ENCODE measurements around the gene FMN2.

The FMN2 gene

DNA sequence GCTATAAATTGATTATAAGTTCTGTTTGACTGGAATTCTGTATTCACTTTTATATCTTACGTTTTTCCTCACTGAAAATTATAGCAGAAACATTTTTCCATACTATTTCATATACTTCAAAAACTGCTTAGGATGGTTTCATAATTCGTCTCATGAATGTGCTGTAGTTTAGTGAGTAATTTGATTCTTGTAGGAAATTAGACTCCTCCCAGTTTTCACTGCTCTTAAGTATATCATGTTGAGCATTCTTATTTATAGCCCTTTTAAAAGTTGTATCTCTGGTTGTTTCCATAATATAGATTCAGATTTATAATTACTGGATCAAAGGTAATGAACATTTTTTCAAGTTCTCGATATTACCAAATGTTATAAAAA is 250.6 kb downstream of the FMN2 start:
- H3K4me3 ChIP-seq: no peak overlapping the region
- H3K27me3 ChIP-seq: no peaks in the 10 kb centered on the region
- no peaks in the 10 kb centered on the region for H3K4me1 ChIP-seq
- H3K9me3 ChIP-seq: no peaks in the 10 kb centered on the region
- intact Hi-C loops (cut with DNase I; ENCODE audit: low total_unique reads): no loop called here
- H3K27ac ChIP-seq: no peak overlapping the region
- no peaks in the 10 kb centered on the region for H3K36me3 ChIP-seq
- no peak for DNase-seq
- TF ChIP-seq, protein P1, sequence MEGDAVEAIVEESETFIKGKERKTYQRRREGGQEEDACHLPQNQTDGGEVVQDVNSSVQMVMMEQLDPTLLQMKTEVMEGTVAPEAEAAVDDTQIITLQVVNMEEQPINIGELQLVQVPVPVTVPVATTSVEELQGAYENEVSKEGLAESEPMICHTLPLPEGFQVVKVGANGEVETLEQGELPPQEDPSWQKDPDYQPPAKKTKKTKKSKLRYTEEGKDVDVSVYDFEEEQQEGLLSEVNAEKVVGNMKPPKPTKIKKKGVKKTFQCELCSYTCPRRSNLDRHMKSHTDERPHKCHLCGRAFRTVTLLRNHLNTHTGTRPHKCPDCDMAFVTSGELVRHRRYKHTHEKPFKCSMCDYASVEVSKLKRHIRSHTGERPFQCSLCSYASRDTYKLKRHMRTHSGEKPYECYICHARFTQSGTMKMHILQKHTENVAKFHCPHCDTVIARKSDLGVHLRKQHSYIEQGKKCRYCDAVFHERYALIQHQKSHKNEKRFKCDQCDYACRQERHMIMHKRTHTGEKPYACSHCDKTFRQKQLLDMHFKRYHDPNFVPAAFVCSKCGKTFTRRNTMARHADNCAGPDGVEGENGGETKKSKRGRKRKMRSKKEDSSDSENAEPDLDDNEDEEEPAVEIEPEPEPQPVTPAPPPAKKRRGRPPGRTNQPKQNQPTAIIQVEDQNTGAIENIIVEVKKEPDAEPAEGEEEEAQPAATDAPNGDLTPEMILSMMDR (IDR thresholded peaks at IDR 0.05): no peak

- H3K4me1 ChIP-seq: no peaks in the 10 kb centered on the region
- no peaks in the 10 kb centered on the region for H3K27me3 ChIP-seq
- DNase-seq: no peak
- no peaks in the 10 kb centered on the region for H3K36me3 ChIP-seq
- H3K27ac ChIP-seq: no peak overlapping the region
- H3K9me3 ChIP-seq: no peaks in the 10 kb centered on the region
- no peak overlapping the region for H3K4me3 ChIP-seq
- intact Hi-C loops (cut with DNase I; ENCODE audit: low total_unique reads): no loop called here
- TF ChIP-seq, protein P1 (IDR thresholded peaks at IDR 0.05): no peak
Observed at GRCh38 chr1:240343045-240343444, 251.4 kb downstream of the FMN2 start.

DNA sequence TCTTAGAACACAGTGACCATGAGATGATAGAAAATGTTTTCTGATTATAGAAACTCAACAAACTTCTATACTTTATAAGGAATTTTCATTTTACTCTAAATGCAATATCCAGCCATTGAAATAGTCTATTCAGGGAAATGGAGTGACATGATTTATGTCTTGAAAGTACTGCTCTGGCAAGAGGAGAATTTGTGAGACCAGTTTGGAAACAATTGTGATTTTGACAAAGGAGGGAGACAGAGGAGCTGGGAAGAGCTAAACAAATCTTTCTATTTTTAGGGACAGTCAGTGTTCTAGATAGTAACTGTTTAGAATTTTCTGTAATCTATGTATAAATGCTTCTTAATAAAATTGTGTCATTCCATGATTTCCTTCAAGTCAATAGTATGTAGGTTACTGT is 252.3 kb downstream of the FMN2 start:
- H3K9me3 ChIP-seq: no peaks in the 10 kb centered on the region
- H3K4me3 ChIP-seq: no peak overlapping the region
- no peak for DNase-seq
- H3K36me3 ChIP-seq: no peaks in the 10 kb centered on the region
- TF ChIP-seq, protein P1 (IDR thresholded peaks at IDR 0.05): no peak
- H3K4me1 ChIP-seq: no peaks in the 10 kb centered on the region
- intact Hi-C loops (cut with DNase I; ENCODE audit: low total_unique reads): no loop called here
- no peak overlapping the region for H3K27ac ChIP-seq
- H3K27me3 ChIP-seq: no peaks in the 10 kb centered on the region

GRCh38 chr1:240344918-240345317 is 253.2 kb downstream of the FMN2 start:
- intact Hi-C loops (cut with DNase I; ENCODE audit: low total_unique reads): no loop called here
- H3K36me3 ChIP-seq: no peaks in the 10 kb centered on the region
- no peaks in the 10 kb centered on the region for H3K9me3 ChIP-seq
- no peaks in the 10 kb centered on the region for H3K4me1 ChIP-seq
- H3K27me3 ChIP-seq: no peaks in the 10 kb centered on the region
- no peak for DNase-seq
- H3K27ac ChIP-seq: no peak overlapping the region
- no peak overlapping the region for H3K4me3 ChIP-seq
- TF ChIP-seq, protein P1 (IDR thresholded peaks at IDR 0.05): no peak

GRCh38 chr1:240349695-240350094 is 258.0 kb downstream of the FMN2 start:
- Histone ChIP-seq H3K9me3 (no peaks in the 10 kb centered on the region), H3K4me3 (no peak overlapping the region), H3K27me3 (no peaks in the 10 kb centered on the region), H3K27ac (no peak overlapping the region), H3K36me3 (no peaks in the 10 kb centered on the region), H3K4me1 (no peaks in the 10 kb centered on the region)
- no peak for DNase-seq
- TF ChIP-seq, protein P1 (IDR thresholded peaks at IDR 0.05): no peak
- intact Hi-C loops (cut with DNase I; ENCODE audit: low total_unique reads): no loop called here

GRCh38 chr1:240350910-240351331 is 259.2 kb downstream of the FMN2 start:
- H3K9me3 ChIP-seq: no peaks in the 10 kb centered on the region
- H3K4me1 ChIP-seq: no peaks in the 10 kb centered on the region
- TF ChIP-seq, protein P1 (IDR thresholded peaks at IDR 0.05): no peak
- H3K36me3 ChIP-seq: no peaks in the 10 kb centered on the region
- H3K4me3 ChIP-seq: no peak overlapping the region
- no peaks in the 10 kb centered on the region for H3K27me3 ChIP-seq
- H3K27ac ChIP-seq: no peak overlapping the region
- DNase-seq: no peak
- intact Hi-C loops (cut with DNase I; ENCODE audit: low total_unique reads): no loop called here

Measured in tibial artery (tissue), 4 donors.